ENCODE measurements around the gene DLST.

Gene DLST

DNA sequence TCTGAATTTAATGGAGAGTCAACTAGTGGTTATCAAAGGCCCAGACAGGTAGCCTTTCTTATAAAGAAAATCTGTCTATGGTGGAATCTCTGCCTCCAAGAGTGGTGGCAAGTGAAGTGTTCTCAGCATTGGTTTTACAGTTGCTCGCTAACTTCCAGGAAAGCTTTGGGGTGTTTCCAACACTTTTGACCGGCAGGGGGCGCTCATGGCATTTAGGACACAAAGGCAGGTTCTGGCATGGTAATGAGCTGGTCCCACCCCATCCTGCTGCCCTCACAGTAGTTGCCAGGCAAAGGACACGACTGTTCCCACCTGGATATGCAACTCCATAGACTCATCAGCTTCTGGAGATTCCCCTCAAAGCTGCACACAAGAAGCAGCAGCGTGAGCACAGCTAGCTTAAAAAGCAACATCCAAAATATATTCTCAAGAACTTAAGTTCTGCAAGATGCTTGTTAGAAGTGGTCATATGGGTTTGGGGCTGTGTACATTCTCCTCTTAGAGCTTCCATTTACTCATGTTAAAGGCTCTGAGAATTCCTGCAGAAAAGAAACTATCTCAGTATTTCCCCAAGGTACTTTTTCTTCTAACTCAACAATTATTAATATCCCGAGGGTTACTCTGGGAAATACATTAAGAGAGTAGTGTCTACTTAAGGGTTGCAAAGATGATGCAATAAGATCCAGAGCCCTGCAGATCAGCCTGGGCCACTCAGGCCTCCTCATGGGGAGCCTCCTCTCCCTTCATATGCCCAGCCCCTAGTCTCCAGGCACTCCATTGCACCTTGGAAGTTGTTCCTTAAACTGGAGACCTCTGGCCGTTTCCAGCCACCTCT lies 20.6 kb upstream of the DLST start:
- DNase-seq (ENCODE audit: low spot score), result peak; percentile 92

DNA sequence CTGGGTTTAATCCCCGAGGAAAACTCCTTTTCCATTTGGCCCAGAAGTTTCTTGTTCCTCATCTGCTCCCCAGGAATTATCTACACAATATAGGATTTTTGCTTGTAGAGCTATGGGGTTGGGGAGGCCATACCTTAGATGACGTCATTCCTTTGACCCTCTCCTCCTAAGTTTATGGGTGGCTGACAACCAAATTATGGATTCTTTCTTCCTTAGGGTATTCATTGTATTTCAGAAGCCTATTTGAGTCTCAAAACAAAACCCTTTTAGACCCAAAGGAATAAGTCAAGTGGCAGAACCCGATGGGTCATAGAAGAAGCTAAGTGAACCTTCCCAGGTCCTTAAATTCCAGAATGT lies 20.0 kb upstream of the DLST start:
- DNase-seq (ENCODE audit: low spot score), result no peak

DNA sequence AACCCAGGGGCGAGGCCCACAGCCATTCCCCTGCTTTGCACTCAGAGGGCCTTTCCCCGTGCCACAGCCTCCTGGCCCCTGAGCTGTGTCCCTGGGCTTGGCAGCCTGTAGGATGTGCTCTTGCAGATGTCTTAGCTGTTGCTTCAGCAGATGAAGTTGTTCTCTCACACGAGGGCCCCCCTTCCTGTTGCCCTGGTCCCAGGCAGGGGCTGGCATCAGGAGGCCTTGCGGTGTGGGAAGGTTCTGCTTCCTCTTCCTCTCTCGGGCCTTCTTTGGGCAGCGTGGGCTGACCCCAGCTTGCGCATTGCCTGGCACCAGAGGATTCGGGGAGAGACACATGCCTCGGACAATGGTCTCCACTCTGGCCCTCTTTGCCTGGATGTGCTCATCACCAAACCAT lies 18.4 kb upstream of the DLST start:
- DNase-seq (ENCODE audit: low spot score), result no peak

DNA sequence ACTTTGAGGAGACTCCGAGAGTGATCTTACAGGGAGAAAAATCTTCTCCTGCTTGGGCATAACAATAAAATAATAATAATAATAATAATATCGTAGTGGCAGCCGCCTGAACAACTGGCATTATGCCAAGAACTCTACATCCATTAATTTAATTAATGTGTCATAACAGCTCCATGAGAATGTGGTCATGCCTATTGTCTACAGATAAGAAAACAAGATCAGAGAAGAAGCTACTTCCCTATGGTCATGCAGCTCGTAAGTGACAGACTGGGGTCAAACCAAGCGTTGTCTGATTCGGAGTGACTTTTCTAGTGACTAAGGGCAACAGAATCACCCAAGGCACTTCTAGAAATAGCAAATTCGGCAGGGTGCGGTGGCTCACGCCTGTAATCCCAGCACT lies 17.5 kb upstream of the DLST start:
- DNase-seq (ENCODE audit: low spot score), result no peak

DNA sequence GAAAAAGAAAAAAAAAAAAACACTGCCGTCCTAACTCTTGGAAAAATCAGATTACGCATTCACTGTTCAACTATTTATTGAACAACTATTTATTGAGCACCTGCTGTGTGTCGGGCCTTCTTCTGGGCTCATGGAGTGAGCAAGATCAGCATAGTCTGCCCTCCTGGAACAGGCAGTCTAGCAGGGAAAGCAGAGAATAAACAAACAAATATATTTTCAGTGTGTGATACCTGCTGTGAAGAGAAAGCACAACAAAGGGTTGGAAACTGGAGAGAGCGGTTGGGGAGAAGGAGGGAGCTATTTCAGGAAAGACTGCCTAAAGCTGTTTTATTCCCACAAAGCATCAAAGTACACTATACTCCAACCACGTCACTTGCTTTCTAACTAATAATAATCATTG lies 16.6 kb upstream of the DLST start:
- no peak for DNase-seq (ENCODE audit: low spot score)

DNA sequence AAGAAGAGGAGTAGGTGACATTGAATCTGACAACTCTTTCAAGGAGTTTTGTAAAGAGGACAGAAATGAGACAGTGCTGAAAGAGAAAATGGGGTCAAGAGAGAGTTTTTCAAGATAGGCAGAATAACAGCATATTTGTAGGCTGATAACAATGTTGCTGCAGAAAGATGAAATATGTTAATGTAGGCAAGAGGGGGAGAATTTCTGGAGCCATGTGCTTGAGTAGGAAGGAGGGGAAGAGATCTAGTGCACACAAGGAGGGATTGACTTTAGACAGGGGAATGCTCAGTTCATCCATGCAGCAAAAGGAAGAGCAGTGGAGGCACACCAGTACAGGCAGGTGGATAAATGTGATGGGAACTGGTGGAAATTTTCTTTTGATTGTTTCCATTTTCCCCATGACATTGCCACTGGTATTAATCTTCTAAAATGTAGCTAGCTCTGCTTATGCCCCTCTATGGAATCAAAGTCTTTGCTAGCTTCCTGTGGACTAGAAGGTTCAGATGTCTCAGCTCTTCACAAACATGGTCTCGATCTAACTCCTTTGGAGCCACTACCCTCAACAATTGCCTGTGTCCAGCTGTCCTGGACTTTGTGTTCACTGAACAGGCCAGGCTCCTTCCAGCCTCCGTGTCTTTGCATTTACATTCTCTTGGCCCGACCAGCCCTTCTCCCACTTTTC lies 14.9 kb upstream of the DLST start:
- no peak for DNase-seq (ENCODE audit: low spot score)

DNA sequence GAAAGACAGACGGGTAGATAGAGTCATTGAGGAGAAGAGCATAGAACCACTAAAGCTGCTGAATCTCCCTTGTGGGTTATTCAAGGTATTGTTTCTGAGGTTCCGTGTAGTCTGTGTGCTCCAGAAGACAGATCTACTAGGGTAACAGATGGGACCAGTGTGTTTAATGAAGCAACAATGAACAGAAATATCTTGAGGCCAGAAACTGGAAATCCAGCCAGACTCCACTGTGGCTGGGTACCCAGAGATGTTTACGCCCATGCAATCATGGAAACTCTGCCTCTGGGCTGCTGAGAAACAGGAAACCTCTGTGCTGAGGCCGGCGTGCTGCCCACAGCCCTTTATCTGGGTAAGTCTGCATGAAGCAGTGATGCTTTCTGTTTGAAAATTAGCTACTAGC lies 14.0 kb upstream of the DLST start:
- no peak for DNase-seq (ENCODE audit: low spot score)

DNA sequence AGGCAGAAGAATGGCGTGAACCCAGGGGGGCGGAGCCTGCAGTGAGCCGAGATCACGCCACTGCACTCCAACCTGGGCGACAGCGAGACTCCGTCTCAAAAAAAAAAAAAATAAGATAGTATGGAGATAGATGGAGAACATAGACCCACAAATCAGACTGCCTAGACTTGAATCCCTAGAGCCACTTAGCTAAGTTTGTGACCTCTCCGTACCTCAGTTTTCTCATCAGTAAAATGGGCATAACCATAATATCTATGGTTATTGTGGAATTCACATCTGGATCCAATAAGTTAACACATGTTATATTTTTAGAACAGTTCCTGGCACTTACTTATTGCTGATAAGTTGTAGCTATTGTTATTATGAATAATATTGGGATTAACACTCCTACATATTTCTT lies 13.0 kb upstream of the DLST start:
- DNase-seq (ENCODE audit: low spot score), result no peak

DNA sequence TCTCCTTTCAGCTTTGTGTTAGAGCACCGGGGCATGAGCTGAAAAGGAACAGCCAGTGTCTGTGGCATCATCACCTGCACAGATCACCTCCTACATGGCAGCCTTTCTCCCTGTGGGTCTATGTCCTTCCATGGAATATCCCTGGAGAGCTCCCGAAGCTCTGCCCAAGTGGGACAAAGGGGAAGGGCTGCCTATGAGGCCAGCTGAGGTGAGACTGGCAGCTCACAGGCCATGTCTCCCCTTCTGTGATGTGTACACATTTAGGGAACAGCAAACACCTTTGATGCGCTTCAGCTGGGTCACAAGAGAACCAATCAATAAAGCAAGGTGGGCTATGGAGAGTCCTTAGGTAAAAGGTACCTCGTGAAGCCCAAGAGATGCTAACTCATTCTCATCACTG lies 9.9 kb upstream of the DLST start:
- DNase-seq (ENCODE audit: low spot score), result no peak

DNA sequence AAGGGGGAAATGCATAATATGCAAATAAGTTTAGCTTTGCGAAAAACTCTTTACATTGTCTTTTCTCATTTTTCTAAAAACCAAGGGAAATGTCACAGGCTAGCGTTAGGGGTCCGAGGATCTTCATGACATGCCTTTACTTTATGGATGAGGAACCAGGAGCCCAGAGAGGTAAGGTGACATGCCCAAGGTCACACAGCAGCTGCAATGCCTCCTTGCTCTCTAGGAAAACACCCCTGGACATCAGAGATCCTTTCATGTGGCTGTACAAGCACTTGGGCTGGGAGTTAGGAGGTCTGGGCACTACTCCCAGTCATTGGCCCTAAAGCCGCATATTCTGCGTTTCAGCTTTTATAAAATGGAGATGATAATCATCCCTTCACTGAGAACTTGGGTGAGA lies 6.5 kb upstream of the DLST start:
- no peak for DNase-seq (ENCODE audit: low spot score)

DNA sequence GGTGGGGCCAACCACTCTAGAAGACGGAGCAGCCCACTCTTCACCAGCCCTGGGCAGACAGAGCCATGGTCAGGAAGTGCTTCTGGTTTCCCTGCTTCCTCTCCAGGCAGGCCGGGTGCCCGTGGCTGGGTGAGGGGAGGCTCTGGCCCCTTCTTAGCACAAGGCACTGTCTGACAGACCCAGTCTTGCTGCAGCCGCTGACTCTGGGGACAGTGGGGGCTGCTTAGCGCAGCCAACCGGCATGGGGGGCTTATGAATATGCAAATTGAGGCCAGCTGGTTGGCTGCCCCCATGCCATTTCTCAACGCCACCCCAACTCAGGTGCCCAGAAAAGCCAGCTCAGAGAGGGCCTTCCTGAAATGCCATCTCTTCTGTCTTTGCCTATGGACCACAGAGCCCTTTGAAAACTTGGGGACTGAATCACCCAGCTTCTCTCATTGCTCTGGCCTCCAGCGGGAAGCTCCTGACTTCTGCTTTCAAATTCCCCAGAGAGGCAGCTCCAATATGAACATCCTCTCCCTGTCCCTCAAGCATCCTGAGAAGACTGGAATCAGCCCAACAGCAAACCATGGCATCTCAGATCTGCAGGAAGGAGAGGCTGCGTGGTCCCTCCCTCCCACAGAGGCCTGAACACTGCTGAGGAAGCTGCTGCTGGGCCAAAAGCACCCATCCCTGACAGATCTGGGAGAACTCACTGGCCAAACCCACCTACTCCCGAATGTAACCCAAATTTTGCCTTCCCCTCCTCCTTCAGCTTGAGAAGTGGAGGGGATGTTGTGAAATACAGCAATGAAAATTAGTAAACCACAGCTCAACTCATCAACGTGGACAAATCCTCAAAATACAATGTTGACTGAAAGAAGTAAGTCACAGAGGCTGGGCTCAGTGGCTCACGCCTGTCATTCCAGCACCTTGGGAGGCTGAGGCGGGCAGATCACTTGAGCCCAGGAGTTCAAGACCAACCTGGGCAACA lies 5.5 kb upstream of the DLST start, which contains the start of gene PROX2:
Gene PROX2 (minus strand): TSS at position 205 of the 973 bp plus-strand sequence. CDS start 12,311 bp downstream, outside the sequence.
- peak; percentile 29 for DNase-seq (ENCODE audit: low spot score)

DNA sequence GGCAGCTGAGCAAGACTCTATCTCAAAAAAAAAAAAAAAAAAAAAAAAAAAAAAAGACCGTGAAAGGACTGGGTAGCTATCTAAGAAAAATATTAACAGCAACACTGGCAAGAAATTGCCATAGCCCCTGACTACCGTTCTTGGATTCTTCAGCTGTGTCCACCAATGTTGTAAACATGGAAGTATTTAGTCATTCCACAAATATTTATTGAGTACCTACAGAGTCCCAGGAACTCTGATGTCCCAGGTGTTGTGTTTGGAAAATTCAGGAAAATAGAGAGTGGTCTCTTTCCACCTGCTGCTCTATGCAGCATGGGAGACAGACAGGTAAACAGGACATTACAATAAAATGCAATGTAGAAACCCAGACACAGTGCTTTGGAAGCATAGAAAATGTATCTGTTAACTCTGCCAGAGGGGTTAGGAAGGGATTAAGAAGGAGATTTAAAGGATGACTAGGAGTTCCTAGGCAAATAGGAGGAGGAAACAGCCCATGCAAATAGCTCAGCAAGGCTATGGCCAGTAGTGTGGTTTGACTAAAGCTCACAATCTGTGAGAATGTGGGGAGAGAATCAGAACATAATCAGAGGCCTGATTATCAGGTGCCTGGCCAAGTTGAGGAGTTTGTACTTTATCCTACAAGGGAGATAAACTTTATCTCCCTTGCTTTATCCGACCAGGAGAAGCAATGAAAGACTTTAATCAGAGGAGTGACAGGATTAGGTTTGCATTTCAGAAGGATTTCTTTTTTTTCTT lies 2.1 kb upstream of the DLST start:
- DNase-seq (ENCODE audit: low spot score), result no peak

DNA sequence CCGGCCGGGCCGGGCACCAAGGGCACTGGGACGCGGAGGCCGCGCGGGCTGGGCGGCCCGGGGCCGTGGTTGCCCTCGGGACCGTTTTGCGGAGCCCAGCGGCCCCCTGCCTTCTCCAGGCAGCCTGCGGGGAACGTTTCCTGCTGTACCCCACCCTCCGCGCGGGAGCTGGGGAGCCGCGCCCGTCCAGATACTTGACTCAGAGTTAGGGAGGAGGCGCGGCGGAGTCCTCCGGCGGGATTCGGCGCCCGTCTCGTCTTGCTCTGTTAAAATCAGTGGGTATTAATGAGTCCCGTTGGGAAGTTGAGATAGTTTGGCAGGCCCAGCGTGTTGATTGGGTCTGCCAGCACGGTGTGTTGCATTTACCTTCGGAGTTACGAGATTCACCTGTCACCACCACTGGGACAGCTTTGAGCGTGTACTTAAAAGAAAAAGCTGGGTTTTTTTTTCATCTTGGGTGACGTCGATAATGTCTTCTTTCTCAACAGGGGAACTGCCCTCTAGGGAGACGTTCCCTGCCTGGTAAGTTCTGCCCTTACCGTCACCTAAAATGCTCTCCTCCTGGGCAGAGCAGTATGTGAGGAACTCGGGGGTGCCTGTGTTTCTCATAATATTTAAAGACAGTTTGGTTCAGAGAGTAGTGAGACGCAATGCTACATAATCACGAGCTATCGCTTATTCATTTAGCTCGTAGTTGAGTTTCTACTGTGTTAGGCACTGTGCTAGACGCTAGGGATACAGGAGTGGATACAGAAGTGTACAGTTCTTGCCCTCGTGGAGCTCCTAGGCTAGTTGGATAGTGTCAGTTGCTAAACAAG lies 596 bp downstream of the DLST start:
- DNase-seq (ENCODE audit: low spot score), result no peak

DNA sequence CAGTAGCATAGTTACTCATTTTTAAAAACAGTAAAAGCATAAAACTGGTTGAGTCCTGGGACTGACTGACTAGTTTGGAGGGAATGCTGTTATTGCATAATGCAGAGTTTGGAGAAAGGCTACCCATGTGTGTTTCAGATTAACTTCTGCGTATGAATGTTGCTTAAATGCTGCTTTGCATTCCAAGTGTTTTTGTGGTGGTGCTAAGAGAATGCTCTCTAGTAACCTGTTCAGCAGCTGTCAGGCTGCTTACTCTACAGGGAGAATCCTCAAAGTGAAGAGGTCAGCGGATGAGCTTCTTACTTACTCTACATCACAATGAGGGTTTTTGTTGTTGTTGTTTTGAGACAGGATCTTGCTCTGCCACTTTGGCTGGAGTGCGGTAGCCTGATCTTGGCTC lies 4.3 kb downstream of the DLST start:
- DNase-seq (ENCODE audit: low spot score), result peak; percentile 68

DNA sequence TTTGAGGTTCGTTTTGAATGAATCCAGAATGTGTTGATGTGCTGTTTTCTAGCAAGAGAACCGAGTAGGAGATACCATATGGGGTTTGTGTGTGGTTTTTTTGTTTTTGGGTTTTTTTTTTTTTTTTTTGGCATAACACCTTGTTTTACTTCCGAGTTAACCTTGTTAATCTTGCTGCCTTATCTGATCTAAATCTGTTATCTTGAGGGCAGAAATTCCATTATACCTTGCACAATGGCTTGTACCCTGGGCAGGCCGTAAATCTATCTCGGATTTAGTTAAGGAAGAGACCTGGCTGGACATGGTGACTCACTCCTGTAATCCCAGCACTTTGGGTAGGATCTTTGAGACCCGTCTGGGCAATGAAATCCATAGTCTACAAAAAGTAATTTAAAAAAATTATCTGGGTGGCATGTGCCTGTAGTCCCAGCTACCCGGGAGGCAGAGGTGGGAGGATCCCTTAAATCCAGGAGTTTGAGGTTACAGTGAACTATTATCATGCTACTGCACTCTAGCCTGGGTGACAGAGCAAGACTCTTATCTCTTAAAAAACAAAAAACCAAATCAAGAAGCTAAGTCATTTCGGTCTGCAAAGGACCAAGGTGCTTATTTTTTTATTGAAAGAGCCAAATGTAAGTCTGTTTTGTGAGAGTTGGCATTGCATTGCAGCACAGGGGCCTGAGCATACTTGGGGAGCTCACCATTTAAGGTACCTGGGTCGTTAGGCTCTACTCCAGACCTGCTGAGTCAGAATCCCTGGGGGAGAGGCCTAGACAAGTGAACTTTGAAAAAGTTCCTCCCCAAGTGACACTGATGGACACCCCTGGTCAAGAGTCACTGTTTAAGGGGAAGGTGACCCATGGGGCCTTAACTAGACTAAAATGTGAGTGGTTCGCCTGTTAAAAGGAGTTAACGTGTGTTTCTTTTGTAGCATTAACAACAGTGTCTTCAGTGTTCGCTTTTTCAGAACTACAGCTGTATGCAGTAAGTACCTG lies 6.7 kb downstream of the DLST start:
- DNase-seq (ENCODE audit: low spot score), result no peak

DNA sequence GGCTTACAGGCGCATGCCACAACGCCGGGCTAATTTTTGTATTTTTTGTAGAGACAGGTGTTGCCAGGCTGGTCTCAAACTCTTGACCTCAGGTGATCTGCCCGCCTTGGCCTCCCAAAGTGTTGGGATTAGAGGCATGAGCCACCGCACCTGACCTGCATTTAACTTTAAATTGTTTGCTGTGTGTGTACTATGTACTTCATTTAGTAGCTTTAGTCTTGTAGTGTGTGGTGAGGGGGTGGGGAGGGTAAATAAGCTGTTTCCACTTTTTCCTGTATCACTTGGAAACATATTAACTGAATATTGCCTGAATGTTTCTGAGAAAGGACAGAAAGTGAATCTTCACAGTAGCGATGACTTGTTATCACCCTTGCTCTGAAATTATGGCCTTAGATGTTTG lies 8.5 kb downstream of the DLST start:
- no peak for DNase-seq (ENCODE audit: low spot score)

DNA sequence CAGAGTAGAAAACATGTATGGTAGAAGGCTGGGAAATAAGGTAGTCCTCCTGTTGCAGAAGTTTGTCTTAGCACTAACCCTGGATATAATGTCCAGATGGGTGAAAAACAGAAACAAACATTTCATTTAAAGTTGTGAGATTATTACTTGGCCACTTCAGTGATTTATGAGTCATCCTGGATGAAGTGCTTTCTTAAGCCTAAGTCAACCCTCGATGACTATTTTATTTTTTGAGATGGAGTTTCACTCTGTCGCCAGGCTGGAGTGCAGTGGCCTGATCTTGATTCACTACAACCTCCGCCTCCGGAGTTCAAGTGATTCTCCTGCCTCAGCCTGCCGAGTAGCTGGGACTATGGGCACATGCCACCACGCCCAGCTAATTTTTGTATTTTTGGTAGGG lies 10.2 kb downstream of the DLST start:
- no peak for DNase-seq (ENCODE audit: low spot score)

DNA sequence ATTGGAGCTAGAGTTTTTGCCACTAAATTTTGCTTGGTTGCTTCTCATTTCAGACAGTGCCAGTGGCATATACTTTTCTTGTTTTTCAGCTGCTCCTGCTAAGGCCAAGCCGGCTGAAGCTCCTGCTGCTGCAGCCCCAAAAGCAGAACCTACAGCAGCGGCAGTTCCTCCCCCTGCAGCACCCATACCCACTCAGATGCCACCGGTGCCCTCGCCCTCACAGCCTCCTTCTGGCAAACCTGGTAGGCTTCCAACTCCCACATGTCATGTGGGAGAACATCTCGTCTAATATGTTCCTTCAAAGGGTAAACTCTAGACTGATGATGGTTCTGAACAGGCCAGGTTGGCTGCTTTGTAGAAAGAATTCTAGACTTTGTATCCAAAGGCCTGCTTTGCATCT lies 11.0 kb downstream of the DLST start:
- no peak for DNase-seq (ENCODE audit: low spot score)

DNA sequence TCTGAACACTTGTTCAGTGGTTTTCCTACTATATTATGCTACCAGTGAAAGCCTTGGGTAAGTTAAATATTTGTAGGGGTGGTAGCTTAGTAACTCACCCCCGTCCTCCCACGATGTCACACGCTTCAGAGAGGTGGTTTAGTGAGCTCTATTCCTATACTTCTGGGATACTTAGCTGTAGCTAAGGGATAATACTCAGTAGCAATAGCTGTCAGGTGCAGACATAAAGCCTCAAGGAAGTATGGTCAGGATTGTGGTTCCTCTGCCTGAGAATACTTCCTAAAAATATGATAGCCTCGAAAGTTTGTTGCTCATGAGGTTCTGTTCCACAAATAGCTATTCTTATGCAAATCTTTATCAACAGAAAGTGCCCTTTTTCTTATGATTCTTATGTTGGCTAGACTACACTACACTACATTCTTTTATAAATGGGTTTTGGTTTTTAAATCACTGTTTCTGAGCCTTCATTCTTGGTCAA lies 11.9 kb downstream of the DLST start:
- DNase-seq (ENCODE audit: low spot score), result no peak

DNA sequence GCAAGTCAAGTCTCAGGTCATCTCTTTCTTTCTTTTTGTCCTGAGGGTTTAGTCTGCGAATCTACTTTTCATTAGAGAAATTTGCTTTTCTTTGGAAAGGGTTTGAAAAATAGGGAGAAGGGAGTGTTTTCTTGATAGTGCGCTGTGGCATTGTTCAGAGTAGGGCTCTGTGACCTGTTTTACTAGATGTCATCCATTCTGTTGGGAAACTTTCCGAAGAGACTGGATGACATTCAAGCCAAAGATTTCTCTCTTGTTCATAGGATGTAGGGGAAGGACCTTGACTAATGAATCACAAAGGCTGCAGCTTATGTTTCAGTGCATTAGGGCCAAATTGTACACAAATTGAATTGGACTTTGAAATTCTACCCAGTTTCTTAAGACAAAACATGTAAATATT lies 14.7 kb downstream of the DLST start:
- DNase-seq (ENCODE audit: low spot score), result no peak

All from iPS-NIHi11 (cell line).